CD4-positive, alpha-beta T cell (primary cell): ENCODE measurements around the gene FGFRL1. TPM values are rescaled to one million over a fixed set of nuclear protein-coding genes. Genes with fewer than 3 reads are reported as not detected.
A peak's percentile ranks its signal among the peaks of the same experiment; 100 is the strongest.

Source experiments
- ATAC-seq: fragments of 200-7000 bp; cut with Tn5 transposase; one replicate; pipeline ENCODE4 v1.10.0; 2022; ENCODE audit warnings: mild to moderate bottlenecking; ENCODE audit not compliant: poor library complexity
- CTCF ChIA-PET: fragments of 350-600 bp; sonication (Branson Sonifier 250); formaldehyde crosslinking; loops from one replicate; lab custom pipeline; 2021; ENCODE audit warnings: antibody characterized with exemption, inconsistent platforms; lab: Charles Lee
- POLR2A ChIA-PET: fragments of 350-600 bp; sonication (Branson Sonifier 250); formaldehyde crosslinking; loops from one replicate; lab custom pipeline; 2021; ENCODE audit warnings: antibody characterized with exemption, inconsistent platforms; lab: Charles Lee
- DNase-seq, 14 experiments: peaks; one replicate each; pipeline ENCODE4 v3.0.0-alpha.2; 2013 to 2020; ENCODE audit warnings: mixed read lengths in 2 of 14
- H3K27ac ChIP-seq, 2 donors: one replicate each; pipeline versions ENCODE4 v1.5.1 to v1.7.0; 2013; ENCODE audit warnings: low read length in 2 of 2, low read depth in 1 of 2, mild to moderate bottlenecking in 1 of 2
- H3K27me3 ChIP-seq, 2 experiments: 1 replicate in 1 of 2; 2 replicates in 1 of 2; pipeline versions ENCODE4 v1.6.1 to v1.7.0; 2013; ENCODE audit warnings: low read length in 2 of 2, control low read depth in 1 of 2, mild to moderate bottlenecking in 1 of 2, moderate library complexity in 1 of 2; ENCODE audit not compliant: insufficient read depth in 2 of 2, control insufficient read depth in 1 of 2
- H3K36me3 ChIP-seq: one replicate; pipeline ENCODE4 v1.6.1; 2013; ENCODE audit warnings: low read length, control low read depth; ENCODE audit not compliant: insufficient read depth
- H3K4me1 ChIP-seq: one replicate; pipeline ENCODE4 v1.6.1; 2013; ENCODE audit warnings: low read length, control low read depth; ENCODE audit not compliant: insufficient read depth
- H3K4me3 ChIP-seq: one replicate; pipeline ENCODE4 v1.5.1; 2013; ENCODE audit warnings: mild to moderate bottlenecking, low read length, moderate library complexity
- H3K9me3 ChIP-seq, 2 experiments: 1 replicate in 1 of 2; 2 replicates in 1 of 2; pipeline versions ENCODE4 v1.6.1 to v1.7.0; 2013; ENCODE audit warnings: low read length in 2 of 2, mild to moderate bottlenecking in 2 of 2, control low read depth in 1 of 2, moderate library complexity in 1 of 2; ENCODE audit not compliant: control insufficient read depth in 1 of 2, insufficient read depth in 1 of 2
- H3K27ac Mint-ChIP-seq: one replicate; pipeline ENCODE4 v1.8.0; 2020; ENCODE audit warnings: mixed read lengths
- H3K27me3 Mint-ChIP-seq: one replicate; pipeline ENCODE4 v1.8.0; 2021; ENCODE audit warnings: mixed read lengths
- H3K36me3 Mint-ChIP-seq: one replicate; pipeline ENCODE4 v1.8.0; 2021; ENCODE audit warnings: low read depth, mixed read lengths
- H3K4me1 Mint-ChIP-seq: one replicate; pipeline ENCODE4 v1.8.0; 2021; ENCODE audit warnings: low read depth, mixed read lengths
- H3K4me3 Mint-ChIP-seq: one replicate; pipeline ENCODE4 v1.8.0; 2020; ENCODE audit warnings: mild to moderate bottlenecking, mixed read lengths
- H3K9me3 Mint-ChIP-seq: one replicate; pipeline ENCODE4 v1.8.0; 2020; ENCODE audit warnings: mixed read lengths
- intact Hi-C, 2 experiments: fragments of 100-400 bp; cut with DNase I in 1 of 2; cut with micrococcal nuclease in 1 of 2; formaldehyde crosslinking; loops; one replicate each; pipeline versions ENCODE4 v1.15.1 to v1.9.0; 2023 to 2025; cut with DNase I, micrococcal nuclease
- total RNA-seq, 174 experiments: library from RNA in 2 of 174; stranded (reverse) in 2 of 174; gene quantifications; one replicate each; pipeline ENCODE4 v1.2.3 and lab custom pipeline; 2021 to 2026
- TF ChIP-seq, protein P1 (sequence below): fragments of 200-600 bp; IDR thresholded peaks from one replicate; pipeline ENCODE4 v1.8.0; 2022; ENCODE audit warnings: antibody characterized with exemption, mild to moderate bottlenecking

FGFRL1 gene
- total RNA-seq, 2 experiments from 2014 or later: 21.8 to 25.0 TPM

DNA sequence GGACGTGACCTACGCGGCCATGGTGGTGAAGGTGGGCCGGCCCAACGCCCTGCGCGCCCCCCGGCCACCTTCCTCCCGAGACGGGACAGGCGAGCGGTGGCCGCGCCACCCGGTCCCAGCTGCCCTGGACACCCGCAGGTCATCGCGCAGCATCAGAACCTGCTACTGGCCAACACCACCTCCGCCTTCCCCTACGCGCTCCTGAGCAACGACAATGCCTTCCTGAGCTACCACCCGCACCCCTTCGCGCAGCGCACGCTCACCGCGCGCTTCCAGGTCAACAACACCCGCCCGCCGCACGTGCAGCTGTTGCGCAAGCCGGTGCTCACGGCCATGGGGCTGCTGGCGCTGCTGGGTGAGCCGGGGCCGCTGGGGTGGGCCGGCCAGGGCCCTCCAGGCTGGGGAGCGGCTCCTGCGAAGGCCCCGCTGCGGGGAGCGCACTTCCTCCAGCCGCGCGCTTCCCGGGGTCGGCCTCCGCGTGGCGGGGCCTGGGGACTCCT, 9.2 kb upstream of the FGFRL1 start:
- Histone ChIP-seq H3K27me3 (peaks cover 55 to 79% of the 10 kb centered on the region in 2 experiments), H3K4me1 (peaks cover 30% of the 10 kb centered on the region), H3K27ac (no peak overlapping the region), H3K9me3 (peaks cover 0 to 30% of the 10 kb centered on the region in 2 experiments), H3K36me3 (no peaks in the 10 kb centered on the region), H3K4me3 (no peak overlapping the region)
- H3K4me3 Mint-ChIP-seq: no peak overlapping the region
- DNase-seq (peak in 1 of 14 experiments; percentile 31), ATAC-seq (no peak)
- TF ChIP-seq, protein P1, sequence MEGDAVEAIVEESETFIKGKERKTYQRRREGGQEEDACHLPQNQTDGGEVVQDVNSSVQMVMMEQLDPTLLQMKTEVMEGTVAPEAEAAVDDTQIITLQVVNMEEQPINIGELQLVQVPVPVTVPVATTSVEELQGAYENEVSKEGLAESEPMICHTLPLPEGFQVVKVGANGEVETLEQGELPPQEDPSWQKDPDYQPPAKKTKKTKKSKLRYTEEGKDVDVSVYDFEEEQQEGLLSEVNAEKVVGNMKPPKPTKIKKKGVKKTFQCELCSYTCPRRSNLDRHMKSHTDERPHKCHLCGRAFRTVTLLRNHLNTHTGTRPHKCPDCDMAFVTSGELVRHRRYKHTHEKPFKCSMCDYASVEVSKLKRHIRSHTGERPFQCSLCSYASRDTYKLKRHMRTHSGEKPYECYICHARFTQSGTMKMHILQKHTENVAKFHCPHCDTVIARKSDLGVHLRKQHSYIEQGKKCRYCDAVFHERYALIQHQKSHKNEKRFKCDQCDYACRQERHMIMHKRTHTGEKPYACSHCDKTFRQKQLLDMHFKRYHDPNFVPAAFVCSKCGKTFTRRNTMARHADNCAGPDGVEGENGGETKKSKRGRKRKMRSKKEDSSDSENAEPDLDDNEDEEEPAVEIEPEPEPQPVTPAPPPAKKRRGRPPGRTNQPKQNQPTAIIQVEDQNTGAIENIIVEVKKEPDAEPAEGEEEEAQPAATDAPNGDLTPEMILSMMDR: no peak
- intact Hi-C loops: no loop called here
- H3K9me3 Mint-ChIP-seq: no peaks in the 10 kb centered on the region
- H3K36me3 Mint-ChIP-seq: no peaks in the 10 kb centered on the region
- peaks cover 16% of the 10 kb centered on the region for H3K4me1 Mint-ChIP-seq
- H3K27me3 Mint-ChIP-seq: peaks cover 51% of the 10 kb centered on the region
- no peak overlapping the region for H3K27ac Mint-ChIP-seq
- ChIA-PET CTCF (no interaction called here), POLR2A (no interaction called here)

DNA sequence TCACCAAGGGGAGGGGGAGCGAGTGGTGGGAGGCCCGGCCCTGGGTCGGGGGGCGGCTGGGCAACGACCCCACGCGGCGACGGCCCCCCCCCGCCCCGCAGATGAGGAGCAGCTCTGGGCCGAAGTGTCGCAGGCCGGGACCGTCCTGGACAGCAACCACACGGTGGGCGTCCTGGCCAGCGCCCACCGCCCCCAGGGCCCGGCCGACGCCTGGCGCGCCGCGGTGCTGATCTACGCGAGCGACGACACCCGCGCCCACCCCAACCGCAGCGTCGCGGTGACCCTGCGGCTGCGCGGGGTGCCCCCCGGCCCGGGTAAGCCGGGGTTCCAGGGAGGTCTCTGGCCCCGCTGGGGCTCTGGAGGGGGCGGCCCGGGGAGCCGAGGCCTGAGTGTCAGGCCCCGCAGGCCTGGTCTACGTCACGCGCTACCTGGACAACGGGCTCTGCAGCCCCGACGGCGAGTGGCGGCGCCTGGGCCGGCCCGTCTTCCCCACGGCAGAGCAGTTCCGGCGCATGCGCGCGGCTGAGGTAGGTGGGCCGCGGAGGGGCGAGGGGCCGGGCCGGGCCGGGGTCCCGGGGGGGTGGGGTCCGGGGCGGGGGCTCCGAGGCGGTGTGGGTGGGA, 8.7 kb upstream of the FGFRL1 start:
- intact Hi-C loops: no loop called here
- TF ChIP-seq, protein P1: no peak
- H3K4me3 Mint-ChIP-seq: no peak overlapping the region
- Histone ChIP-seq H3K36me3 (no peaks in the 10 kb centered on the region), H3K4me1 (peaks cover 27% of the 10 kb centered on the region), H3K4me3 (no peak overlapping the region), H3K27me3 (peaks cover 53 to 76% of the 10 kb centered on the region in 2 experiments), H3K27ac (no peak overlapping the region), H3K9me3 (peaks cover 0 to 27% of the 10 kb centered on the region in 2 experiments)
- no peaks in the 10 kb centered on the region for H3K36me3 Mint-ChIP-seq
- peaks cover 57% of the 10 kb centered on the region for H3K27me3 Mint-ChIP-seq
- peaks cover 15% of the 10 kb centered on the region for H3K4me1 Mint-ChIP-seq
- POLR2A ChIA-PET: no interaction called here
- no peak overlapping the region for H3K27ac Mint-ChIP-seq
- DNase-seq: no peak
- H3K9me3 Mint-ChIP-seq: no peaks in the 10 kb centered on the region
- no peak for ATAC-seq
- CTCF ChIA-PET: no interaction called here

DNA sequence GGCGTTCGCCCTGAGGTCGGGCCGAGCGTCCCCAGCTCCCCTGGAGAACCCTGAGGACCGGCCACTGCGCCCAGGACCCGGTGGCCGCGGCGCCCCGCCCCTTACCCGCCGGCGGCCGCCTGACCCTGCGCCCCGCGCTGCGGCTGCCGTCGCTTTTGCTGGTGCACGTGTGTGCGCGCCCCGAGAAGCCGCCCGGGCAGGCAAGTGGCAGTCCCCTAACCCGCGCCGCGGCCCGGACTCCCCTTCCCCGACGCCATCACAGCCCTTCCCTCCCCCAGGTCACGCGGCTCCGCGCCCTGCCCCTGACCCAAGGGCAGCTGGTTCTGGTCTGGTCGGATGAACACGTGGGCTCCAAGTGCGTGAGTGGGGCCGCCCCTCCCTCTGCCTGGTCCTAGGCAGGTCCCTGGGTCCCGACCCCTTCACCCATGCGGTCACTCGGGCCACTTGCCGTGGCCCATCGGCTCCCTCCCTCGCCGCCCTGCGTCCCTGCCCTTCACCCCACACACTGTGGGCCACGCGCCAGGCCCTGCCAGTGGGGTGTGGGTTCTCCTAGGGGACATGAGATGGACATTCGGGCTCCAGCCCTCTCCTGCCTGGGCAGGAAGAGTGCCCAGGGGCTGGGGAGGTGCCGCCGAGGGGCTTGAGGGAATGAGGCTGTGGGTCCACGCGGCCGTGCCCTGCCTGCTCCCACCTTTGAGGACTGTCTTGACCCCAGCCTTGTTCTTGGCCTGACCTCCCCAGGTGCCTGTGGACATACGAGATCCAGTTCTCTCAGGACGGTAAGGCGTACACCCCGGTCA, 8.0 kb upstream of the FGFRL1 start:
- POLR2A ChIA-PET: no interaction called here
- peaks cover 57% of the 10 kb centered on the region for H3K27me3 Mint-ChIP-seq
- no peak for ATAC-seq
- H3K4me1 ChIP-seq: peaks cover 22% of the 10 kb centered on the region
- peaks cover 54 to 75% of the 10 kb centered on the region in 2 experiments for H3K27me3 ChIP-seq
- CTCF ChIA-PET: no interaction called here
- TF ChIP-seq, protein P1: no peak
- intact Hi-C loops: no loop called here
- no peak overlapping the region for H3K4me3 Mint-ChIP-seq
- H3K36me3 Mint-ChIP-seq: no peaks in the 10 kb centered on the region
- DNase-seq: no peak
- peaks cover 8% of the 10 kb centered on the region for H3K4me1 Mint-ChIP-seq
- no peaks in the 10 kb centered on the region for H3K36me3 ChIP-seq
- peaks cover 0 to 20% of the 10 kb centered on the region in 2 experiments for H3K9me3 ChIP-seq
- H3K27ac ChIP-seq: no peak overlapping the region
- no peak overlapping the region for H3K4me3 ChIP-seq
- no peaks in the 10 kb centered on the region for H3K9me3 Mint-ChIP-seq
- no peak overlapping the region for H3K27ac Mint-ChIP-seq
